GM18951 (cell line): ENCODE data around the gene BABAM2.
"Not testable (repeated sequence)": the region's sequence is repeated elsewhere in the genome, so short reads cannot be mapped to it uniquely, and the experiment has no call there.

Experiments used
- POLR2A ChIP-seq: IDR thresholded peaks from 4 replicates; pipeline ENCODE4 v1.6.1; 2011; ENCODE audit warnings: mild to moderate bottlenecking; ENCODE audit not compliant: insufficient read length, insufficient read depth; ENCODE audit errors: extremely low read depth
- in situ Hi-C: fragments of 300-500 bp; cut with MboI; formaldehyde crosslinking; loops from one replicate; pipeline ENCODE4 v1.12.0; 2022; ENCODE audit warnings: low sequenced_read_pairs, mixed read lengths, inconsistent platforms; ENCODE audit not compliant: unreplicated experiment

The BABAM2 gene

GRCh38 chr2:28089486-28089885 lies 199.0 kb downstream of the BABAM2 start:
- TF ChIP-seq POLR2A: no peak
- in situ Hi-C loops: no loop called here

DNA sequence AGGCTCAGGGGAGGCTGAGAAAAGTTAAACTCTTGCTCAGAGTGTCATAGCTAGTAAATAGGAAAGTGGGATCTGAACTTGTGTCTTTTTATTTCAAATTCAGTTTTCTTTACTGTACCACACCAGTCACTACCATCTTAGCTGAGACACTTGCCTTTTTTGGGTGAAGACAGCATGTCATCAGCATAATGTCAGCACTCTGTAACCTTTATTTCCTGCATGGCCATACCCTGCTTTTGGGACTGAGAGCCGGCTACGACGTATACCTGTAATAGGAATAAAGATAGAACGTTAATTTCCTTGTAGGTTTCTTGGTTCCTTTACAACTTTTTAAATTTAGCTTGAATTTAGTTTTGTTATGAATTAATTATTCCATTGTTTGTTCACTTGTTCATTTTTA lies 202.8 kb downstream of the BABAM2 start:
- no peak for TF ChIP-seq POLR2A

DNA sequence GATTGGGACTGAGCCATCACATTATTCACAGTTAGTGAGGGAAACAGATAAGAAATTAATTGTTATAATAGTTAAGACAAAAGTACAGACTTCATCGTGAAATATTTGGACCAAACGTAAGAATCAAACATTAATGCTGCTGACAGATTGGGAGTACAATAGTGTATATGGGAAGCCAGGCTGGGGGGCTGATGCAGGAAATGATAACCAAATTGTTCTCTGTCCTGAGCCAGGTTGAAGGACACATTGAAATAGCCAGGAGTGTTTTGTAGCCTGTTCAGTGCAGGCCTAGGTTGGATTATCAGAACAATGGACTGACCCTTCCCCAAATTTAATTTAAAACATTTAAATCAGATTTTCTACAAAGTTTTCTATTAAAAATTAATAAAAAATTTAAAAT lies 203.2 kb downstream of the BABAM2 start:
- TF ChIP-seq POLR2A: no peak

More for the DNA sequence above, 202.8 kb downstream of the BABAM2 start:
- in situ Hi-C loops: no loop called here

DNA sequence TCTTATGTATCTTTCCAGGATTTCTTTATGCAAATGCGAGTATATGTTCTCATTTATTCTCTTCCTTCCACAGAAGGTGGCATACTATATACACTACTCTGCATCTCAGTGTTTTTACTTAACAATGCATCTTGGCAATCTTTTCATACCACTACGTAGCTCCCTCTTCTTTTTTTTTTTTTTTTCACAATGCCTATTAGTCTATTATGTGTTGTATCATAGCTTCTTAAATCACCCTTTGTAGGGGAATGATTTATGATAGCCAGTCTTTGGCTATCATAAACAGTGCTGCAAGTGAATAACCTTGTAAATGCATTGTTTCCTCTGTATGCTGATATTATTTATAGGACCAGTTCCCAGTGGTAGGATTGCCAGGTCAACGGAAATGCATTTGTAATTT lies 204.2 kb downstream of the BABAM2 start:
- TF ChIP-seq POLR2A: no peak
- in situ Hi-C loops: no loop called here

More for the DNA sequence above, 203.2 kb downstream of the BABAM2 start:
- in situ Hi-C loops: no loop called here

DNA sequence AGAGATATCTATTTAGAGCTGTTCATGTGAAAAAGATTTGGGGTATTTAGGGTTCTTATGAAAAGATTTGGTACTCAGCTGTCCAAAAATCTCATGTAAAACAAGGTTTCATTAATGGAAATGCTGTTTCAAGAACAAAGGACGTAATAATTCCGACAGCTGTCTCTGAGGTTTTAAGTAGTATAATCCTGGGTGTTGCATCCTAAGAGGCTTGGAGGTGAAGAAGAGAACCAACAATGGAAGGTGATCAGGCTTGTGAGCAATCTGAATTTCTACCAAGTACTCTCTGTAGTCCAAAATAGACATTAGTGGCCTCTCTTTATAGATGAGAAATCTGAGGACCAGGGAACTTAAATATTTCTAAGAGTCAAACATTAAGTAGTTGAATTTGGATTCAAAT lies 205.1 kb downstream of the BABAM2 start:
- in situ Hi-C loops: no loop called here
- TF ChIP-seq POLR2A: no peak

- in situ Hi-C loops: no loop called here
Observed at GRCh38 chr2:28096421-28096820, 205.9 kb downstream of the BABAM2 start.

GRCh38 chr2:28098501-28099225 lies 208.1 kb downstream of the BABAM2 start:
- no peak for TF ChIP-seq POLR2A
- in situ Hi-C loops: no loop called here

More at GRCh38 chr2:28096421-28096820, 205.9 kb downstream of the BABAM2 start:
- TF ChIP-seq POLR2A: no peak

DNA sequence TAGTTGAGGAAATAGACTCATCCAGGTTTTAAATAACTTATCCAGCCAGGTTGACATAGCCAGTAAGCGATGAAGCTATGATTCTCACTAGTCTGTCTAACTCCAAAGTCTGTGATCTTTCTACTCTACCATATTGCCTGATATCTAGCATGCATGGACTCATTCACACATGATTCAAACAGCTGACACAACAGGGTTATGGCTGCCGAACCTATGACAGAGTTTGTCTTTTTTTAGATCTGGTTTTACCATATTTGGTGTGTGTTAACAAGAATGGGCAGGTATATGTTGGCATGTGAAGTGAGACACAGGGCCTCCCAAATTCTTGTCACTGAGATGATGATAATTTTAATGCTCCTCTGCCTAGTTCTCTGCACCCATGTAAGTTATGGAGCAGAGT lies 210.6 kb downstream of the BABAM2 start:
- in situ Hi-C loops: no loop called here

GRCh38 chr2:28101892-28102291 lies 211.4 kb downstream of the BABAM2 start:
- in situ Hi-C loops: no loop called here
- TF ChIP-seq POLR2A: no peak

More for the DNA sequence above, 210.6 kb downstream of the BABAM2 start:
- no peak for TF ChIP-seq POLR2A

DNA sequence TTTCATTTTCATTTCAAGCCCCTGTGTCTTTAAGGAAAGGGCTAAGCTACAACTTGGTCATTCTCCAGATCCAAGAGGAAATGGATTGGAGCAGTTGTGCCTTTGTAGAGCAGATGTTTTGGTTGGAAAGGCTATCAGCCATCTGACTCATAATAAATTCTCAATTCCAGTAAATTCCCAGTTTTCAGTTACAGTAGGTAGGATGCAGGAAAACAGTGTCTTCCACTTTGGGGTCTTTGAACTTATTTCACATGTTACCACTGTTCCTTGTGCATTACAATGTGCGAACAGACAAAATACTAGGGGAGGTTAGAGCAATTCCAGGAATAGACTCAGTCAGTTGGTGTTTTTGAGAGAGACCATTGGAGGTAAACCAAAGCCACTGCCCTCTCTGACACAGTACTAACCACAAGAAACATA lies 211.9 kb downstream of the BABAM2 start:
- TF ChIP-seq POLR2A: no peak
- in situ Hi-C loops: no loop called here

- in situ Hi-C loops: no loop called here
- TF ChIP-seq POLR2A: no peak
Observed at GRCh38 chr2:28103611-28104010, 213.1 kb downstream of the BABAM2 start.

DNA sequence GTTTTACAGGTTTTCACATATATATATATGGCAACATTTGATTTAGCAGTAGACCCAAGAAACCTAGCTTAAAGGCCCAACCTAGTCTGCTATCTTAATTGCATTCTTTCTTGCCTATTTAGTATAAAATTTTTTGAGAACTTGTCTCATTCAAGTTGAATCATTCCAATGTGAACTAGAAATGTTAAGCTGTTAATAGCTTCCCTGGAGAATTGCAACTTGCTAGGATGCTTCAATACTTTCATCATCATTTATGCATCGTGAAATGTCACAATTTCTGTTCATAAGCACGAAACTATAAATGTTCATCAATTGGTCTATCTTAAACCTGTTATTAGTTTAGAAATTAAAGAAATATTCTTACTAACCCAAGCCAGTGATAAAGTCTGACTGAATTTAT lies 217.6 kb downstream of the BABAM2 start:
- in situ Hi-C loops: no loop called here
- TF ChIP-seq POLR2A: no peak

DNA sequence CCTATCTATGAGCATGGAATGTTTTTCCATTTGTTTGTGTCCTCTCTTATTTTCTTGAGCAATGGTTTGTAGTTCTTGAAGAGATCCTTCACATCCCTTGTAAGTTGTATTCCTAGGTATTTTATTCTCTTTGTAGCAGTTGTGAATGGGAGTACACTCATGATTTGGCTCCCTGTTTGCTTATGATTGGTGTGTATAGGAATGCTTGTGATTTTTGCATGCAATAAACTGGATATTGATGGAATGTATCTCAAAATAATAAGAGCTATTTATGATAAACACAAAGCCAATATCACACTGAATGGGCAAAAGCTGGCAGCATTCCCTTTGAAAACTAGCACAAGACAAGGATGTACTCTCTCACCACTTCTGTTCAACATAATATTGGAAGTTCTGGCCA lies 223.2 kb downstream of the BABAM2 start:
- in situ Hi-C loops: not testable (repeated sequence)

DNA sequence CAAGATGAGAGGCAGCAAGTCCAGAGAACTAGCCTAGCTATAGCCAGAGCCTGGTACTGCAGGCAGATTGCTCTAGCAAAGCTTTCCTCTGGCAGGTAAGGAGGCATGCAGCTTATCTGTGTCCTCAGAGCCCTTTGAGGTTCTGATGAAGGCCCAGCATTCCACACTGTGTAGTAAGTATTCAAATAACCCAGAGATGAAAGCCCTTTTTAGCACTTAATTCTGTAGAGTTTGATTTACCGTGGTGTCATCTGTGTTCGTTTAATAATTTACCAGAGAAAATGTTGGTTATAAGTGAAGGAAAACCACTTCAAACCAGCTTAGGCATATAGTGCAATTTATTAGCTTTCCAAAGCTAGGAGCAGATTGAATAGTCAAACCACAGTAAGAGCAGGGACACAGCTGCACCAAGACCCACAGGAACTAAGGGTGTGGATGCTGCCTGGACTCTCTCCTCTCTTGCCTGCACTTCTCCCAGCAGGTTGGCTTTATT lies 226.6 kb downstream of the BABAM2 start:
- in situ Hi-C loops: no loop called here
- no peak for TF ChIP-seq POLR2A
